HG03521 (cell line): Measurements from ENCODE around the gene PCDH12.

ENCODE experiments used
- ATAC-seq: cut with Tn5 transposase; IDR thresholded peaks from one replicate; pipeline ENCODE4 v1.9.1; 2021; ENCODE audit warnings: mild to moderate bottlenecking, moderate library complexity; ENCODE audit not compliant: unreplicated experiment

PCDH12 gene

GRCh38 chr5:141958113-141958512 is at the start of gene PCDH12:
PCDH12 (minus strand) TSS chr5:141958202; CDS start chr5:141957851, 351 bp downstream.
- no peak for ATAC-seq

DNA sequence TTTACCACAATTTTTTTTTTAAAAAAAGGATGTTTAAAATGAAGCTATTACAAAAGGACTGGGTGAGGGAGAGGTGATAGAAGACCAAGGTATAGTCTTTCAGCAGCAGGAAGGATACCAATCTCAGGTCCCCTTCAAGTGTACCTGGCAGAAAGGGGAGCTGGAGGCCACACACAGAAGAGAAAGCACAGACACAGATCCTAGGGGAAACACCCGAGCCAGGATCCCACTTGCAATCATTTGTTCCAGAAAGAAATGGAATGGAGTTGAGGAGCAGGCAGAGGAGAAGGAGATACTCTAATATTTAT is 49.2 kb upstream of the PCDH12 start:
- ATAC-seq = no peak

DNA sequence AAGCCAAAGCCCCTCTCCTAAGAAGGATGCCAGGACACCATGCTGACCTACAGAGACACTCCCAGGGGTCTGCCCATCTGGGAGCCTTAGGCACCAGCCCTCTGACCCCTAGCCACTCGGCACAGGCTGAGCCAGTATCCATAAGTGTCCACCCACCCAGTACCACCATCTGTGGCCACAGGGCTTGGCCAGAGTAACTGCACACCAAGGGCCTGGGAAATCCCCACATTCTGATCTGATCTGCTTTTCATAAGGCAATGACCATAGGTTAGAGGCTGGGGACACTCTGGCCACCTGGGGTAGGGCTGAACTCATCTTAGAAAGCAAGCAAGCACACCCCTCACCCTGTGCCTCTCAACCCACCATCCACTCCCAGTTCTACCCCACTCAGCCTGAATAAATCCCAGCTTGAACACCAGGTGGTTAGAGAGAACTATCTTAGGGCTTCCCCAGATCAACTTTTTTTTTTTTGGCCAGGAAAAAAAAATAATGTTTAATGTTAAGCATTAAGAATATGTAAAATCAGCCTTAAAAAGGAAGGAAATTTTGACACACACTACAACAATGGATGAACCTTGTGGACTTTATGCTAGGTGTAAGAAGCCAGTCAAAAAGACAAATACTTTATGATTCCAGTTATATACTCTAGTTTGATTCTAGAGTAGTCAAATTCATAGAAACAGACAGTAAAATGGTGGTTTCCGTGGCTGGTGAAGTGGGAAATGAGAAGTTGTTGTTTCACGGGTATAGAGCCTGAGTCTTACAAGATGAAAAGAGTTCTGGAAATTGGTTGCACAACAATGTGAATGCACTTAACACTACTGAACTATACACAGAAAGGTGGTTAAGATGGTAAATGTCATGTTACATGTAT is 48.6 kb upstream of the PCDH12 start:
- ATAC-seq = no peak

GRCh38 chr5:142003266-142003800 is 45.3 kb upstream of the PCDH12 start:
- no peak for ATAC-seq

DNA sequence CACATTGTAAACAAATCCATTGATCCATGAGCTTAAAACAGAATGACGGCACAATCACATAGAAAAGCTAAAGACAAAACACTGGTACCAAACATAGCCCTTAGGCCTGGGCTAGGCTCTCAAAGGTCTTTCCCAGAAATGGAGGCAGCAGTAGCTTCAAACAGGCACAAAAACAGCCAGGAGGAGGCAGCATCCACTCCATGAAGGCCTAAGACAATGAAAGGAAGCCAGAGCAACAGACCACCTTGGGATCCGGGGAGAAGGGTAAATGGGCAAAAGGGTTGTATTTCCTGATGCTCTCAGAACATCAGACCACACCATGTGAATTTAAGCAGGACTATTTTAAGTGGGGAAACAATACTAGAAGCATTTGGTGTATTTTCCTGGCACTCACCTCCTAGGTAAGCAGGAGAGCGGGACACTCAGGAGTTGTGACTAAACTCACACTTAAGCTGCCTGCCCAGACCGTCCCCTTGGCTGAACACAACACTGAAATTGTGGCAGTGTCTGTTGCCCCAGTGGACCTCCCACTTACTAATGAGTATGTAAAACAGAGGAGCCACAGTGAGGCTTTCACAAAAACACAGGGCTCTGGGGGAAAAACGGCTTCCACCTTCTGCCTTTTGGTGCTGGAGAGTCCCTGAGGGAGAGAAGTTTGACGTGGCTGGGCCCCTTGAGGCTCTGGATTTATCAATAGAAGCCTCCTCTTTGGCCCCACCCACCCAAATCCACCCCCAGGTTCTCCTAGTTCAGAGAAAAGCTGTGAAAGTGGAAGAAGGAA is 42.9 kb upstream of the PCDH12 start:
- ATAC-seq = no peak

DNA sequence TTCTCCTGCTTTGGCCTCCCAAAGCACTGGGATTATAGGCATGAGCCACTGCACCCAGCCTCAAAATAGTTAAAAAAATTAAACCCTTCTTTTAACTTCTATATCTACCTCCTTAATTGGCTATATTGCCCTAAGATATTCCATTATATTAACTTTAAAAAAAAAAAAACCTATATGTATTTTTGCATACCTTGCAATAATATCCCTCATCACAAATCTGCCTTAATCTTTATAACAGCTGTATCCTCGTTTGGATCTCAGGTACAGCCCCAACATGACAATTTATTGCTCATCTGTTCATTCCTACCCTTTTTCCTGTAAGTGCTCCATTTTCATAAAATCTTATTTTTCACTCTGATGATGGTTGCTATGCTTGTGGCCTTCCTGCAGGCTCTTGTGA is 42.2 kb upstream of the PCDH12 start:
- ATAC-seq = no peak

- no peak for ATAC-seq
Measured at GRCh38 chr5:141997358-141997960, 39.5 kb upstream of the PCDH12 start.

- ATAC-seq = no peak
Measured at GRCh38 chr5:141995656-141996055, 37.7 kb upstream of the PCDH12 start.

- no peak for ATAC-seq
Measured at GRCh38 chr5:141994511-141995136, 36.6 kb upstream of the PCDH12 start.

DNA sequence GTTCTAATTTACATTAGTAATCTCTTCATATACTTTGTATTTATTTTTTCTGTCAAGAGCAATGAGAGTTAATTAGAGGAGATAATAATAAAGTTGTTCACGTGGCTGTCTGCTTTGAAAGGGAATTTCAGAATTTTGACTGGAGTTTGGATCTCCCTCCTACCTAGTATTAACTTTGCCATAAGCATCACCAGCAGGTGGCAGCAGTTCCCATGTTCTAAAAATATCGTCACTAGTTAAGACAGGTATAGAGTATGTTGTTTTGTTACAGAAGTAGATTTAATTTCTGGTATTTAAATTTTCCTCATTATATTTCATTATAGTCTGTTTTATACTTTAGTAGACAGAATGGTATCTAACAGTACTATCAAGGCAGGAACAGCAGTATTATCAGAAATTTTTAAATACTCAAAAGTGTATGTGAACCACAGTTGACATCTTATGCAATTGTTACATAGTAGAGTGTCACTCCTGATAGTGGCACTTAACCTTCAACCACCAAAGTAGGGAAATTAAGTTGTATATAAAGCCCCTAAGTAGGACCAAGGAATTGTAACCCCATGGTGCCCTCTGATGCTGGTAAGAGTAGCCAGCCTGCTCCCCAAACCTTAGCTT is 34.5 kb upstream of the PCDH12 start:
- ATAC-seq = no peak

DNA sequence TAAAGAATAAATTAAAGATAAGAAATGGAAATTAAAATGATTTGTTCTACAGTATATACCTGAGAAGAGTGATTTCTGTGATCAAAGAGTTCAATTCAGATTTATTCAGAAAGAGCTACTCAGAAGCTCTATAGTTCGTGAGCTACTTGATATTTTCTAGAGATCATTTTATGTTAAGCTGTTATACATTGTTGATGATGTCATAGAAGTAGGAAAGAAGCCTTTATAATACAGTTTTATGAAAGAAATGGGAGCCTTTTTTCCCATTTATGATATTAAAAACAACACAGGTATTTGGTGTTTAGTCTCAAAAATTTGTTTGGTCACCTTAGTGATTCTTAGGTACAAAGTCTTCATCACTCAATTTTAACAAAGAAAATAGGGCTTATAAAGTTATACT is 31.7 kb upstream of the PCDH12 start:
- ATAC-seq = no peak

DNA sequence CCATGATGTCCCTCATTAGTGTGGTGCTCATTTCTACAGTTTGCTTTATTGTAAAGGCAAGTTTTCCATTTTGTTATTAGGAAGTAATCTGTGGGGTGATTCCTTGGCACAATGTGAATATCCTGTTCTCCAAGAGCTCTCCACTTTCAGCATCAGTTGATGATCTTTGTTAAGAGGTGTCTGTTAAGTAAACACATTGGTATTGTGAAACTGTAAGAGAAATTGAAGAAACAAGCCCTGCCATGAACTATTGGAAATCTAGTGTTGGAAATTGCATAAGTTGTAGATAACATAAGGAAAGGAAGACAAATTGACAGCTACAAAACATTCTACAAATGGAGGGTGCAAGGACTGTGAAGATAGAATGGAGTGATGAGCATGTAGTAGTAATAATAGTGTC is 28.1 kb upstream of the PCDH12 start:
- no peak for ATAC-seq

GRCh38 chr5:141982626-141983025 is 24.6 kb upstream of the PCDH12 start:
- ATAC-seq = no peak

- no peak for ATAC-seq
Measured at GRCh38 chr5:141978389-141978788, 20.4 kb upstream of the PCDH12 start.

GRCh38 chr5:141976176-141976575 is 18.2 kb upstream of the PCDH12 start:
- ATAC-seq = no peak

DNA sequence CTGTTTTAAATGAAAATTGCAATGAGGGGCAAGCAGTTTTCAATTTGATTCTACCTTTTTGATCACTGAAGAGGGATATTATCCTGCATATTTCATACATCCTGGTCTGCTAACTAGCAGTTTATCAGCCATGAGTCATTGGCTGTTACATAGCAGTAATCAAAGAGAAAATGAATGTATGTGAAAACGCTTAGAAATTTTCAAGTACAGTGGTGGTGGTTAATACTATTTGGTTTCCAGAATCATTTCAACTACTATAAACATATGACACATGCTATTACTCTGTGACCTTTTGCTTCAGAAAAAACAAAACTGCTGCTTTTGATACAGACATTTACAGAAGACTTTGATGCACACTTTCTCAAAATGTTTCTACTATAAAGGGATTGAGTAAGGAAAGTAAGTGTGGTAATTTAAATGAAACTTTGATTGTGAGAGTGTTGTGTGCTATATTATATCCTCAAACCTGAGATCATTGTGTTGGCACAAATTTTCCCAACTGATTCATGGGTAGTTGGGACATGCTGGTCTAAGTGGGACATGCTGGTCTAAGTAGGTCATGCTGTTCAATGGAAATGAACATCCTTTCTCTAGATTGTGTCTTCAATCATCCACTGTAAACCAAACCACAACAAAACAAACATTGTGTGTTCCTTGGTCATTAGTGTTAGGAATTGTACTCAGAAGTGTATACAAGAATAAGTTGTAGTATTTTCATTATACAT is 16.0 kb upstream of the PCDH12 start:
- no peak for ATAC-seq

GRCh38 chr5:141969783-141970771 is 12.1 kb upstream of the PCDH12 start:
- ATAC-seq = peak; percentile 54

DNA sequence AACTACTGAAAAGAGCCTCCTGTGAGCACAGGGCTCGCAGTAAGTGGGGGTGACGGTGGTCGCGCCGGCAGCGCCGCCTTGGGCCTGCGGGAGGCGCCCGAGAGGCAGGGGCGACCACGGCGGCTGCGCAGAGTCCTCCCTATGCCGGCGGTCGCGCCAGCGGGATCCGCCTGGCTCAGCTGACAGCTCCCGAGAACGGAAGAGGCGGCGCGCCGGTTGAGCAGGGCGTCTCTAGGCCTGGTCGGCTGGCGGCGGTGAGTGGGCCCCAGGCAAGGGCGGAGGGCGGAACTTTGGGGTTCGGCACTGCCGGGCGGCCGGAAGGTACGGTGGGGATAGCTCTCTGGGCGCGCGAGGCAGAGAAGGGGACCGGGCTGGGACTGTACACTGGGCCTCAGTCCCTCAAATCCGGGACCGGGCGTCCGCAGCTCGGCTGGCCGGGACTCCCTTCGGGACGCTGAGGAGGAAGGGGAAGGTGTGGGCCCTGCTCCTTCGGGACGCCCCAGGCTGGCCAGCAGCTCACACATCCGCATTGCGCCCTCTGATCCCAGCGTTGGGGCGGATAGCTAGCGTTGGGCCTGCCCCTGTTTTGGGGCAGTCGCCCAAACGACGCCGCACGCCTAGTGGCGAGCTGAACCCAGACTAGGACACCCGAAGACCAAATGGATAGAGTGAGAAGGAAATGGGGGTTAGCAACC is 11.1 kb upstream of the PCDH12 start, which contains the start of gene RNF14:
Gene RNF14, plus strand, starts transcription at position 192 of the 695 bp plus-strand sequence. CDS start 4,484 bp downstream, outside the sequence.
- ATAC-seq = peak; percentile 92
